OCI-LY7 (cell line): ENCODE measurements around the gene PPFIA4. TPM values are rescaled to one million over a fixed set of nuclear protein-coding genes. Genes with fewer than 3 reads are reported as not detected.

Source experiments
- BruUV-seq: library from RNA; stranded (reverse); fragments of 400-500 nt; replicated peaks from 2 replicates; lab custom pipeline; 2021; lab: Mats Ljungman, UMichigan
- CTCF ChIA-PET: fragments of 300-600 bp; sonication (Branson Sonifier 250); formaldehyde crosslinking; loops from one replicate; lab custom pipeline; 2022; ENCODE audit warnings: antibody characterized with exemption; ENCODE audit not compliant: unreplicated experiment; lab: Charles Lee
- POLR2A ChIA-PET: fragments of 300-600 bp; sonication (Branson Sonifier 250); formaldehyde crosslinking; loops from one replicate; lab custom pipeline; 2022; ENCODE audit warnings: antibody characterized with exemption; lab: Charles Lee
- DNase-seq: peaks from one replicate; pipeline ENCODE4 v3.0.0-alpha.2; 2015; ENCODE audit warnings: low spot score
- H2AFZ ChIP-seq: fragments of 200-600 bp; sonication (generic), shearing (Covaris generic); 2 replicates; pipeline ENCODE4 v1.6.1; 2014; ENCODE audit warnings: mild to moderate bottlenecking, antibody characterized with exemption, low read length, moderate library complexity
- H3K27ac ChIP-seq: fragments of 200-600 bp; sonication (generic); 2 replicates; pipeline ENCODE4 v1.5.1; 2014; ENCODE audit warnings: mixed run types, low read depth, mild to moderate bottlenecking, moderate library complexity, low read length, inconsistent platforms; ENCODE audit not compliant: poor library complexity, severe bottlenecking
- H3K36me3 ChIP-seq: fragments of 200-600 bp; sonication (generic); 2 replicates; pipeline ENCODE4 v1.6.1; 2014; ENCODE audit warnings: mild to moderate bottlenecking, antibody characterized with exemption, low read length, moderate library complexity, mixed read lengths; ENCODE audit not compliant: insufficient read depth
- H3K4me1 ChIP-seq: fragments of 200-600 bp; sonication (generic); 2 replicates; pipeline ENCODE4 v1.5.1; 2014; ENCODE audit warnings: mild to moderate bottlenecking, low read length; ENCODE audit not compliant: insufficient read depth, poor library complexity, severe bottlenecking
- H3K4me2 ChIP-seq: fragments of 200-600 bp; sonication (generic); 2 replicates; pipeline ENCODE4 v1.6.1; 2014; ENCODE audit warnings: mild to moderate bottlenecking, low read length
- H3K4me3 ChIP-seq: fragments of 200-600 bp; sonication (generic); 2 replicates; pipeline ENCODE4 v1.5.1; 2014; ENCODE audit warnings: mild to moderate bottlenecking, low read depth, low read length; ENCODE audit not compliant: poor library complexity, severe bottlenecking
- H3K79me2 ChIP-seq: fragments of 200-600 bp; sonication (generic); 2 replicates; pipeline ENCODE4 v1.6.1; 2016; ENCODE audit warnings: low read depth, mild to moderate bottlenecking, low read length, moderate library complexity, mixed read lengths; ENCODE audit not compliant: insufficient read depth
- H3K9me2 ChIP-seq: fragments of 200-600 bp; sonication (generic); 2 replicates; pipeline ENCODE4 v1.6.1; 2016; ENCODE audit warnings: mild to moderate bottlenecking, low read length, mixed read lengths; ENCODE audit not compliant: insufficient read depth
- H3K9me3 ChIP-seq: fragments of 200-600 bp; sonication (generic); 2 replicates; pipeline ENCODE4 v1.6.1; 2014; ENCODE audit warnings: mild to moderate bottlenecking, mixed run types, low read length, mixed read lengths
- H4K20me1 ChIP-seq: fragments of 200-600 bp; sonication (generic); 2 replicates; pipeline ENCODE4 v1.6.1; 2014; ENCODE audit warnings: mild to moderate bottlenecking, antibody characterized with exemption, low read length, moderate library complexity, mixed read lengths; ENCODE audit not compliant: insufficient read depth
- CTCF ChIP-seq: fragments of 200-600 bp; sonication (generic); conservative IDR thresholded peaks from 2 replicates; pipeline ENCODE4 v1.5.1; 2014; ENCODE audit warnings: mild to moderate bottlenecking, antibody characterized with exemption, low read length, moderate library complexity, mixed read lengths
- EZH2phosphoT487 ChIP-seq: fragments of 200-600 bp; sonication (generic); IDR thresholded peaks from 2 replicates; pipeline ENCODE4 v1.6.1; 2018; ENCODE audit warnings: low read depth, borderline replicate concordance, mild to moderate bottlenecking, mixed run types, antibody characterized with exemption, low read length, moderate library complexity, mixed read lengths
- intact Hi-C: fragments of 100-400 bp; cut with micrococcal nuclease; formaldehyde crosslinking; loops from one replicate; pipeline ENCODE4 v1.10.0; 2022; ENCODE audit not compliant: unreplicated experiment
- total RNA-seq, 2 experiments: library from RNA; depleted of rRNA in 1 of 2; stranded (reverse); fragments of >200 nt in 1 of 2; shearing (Covaris generic) in 1 of 2; gene quantifications; 2 replicates each; pipeline ENCODE4 v1.2.3, GENCODE V29; 2014 to 2022

The PPFIA4 gene
- total RNA-seq, 2 experiments from 2014 or later: 0.03 to 2.7 TPM

- no peak for TF ChIP-seq EZH2phosphoT487
- no peak for TF ChIP-seq CTCF
- no peak overlapping the region for H3K4me3 ChIP-seq
- H3K4me2 ChIP-seq: no peak overlapping the region
- H3K9me2 ChIP-seq: no peaks in the 10 kb centered on the region
- no TSS peak for BruUV-seq
- peaks cover 4% of the 10 kb centered on the region for H3K4me1 ChIP-seq
- H4K20me1 ChIP-seq: no peaks in the 10 kb centered on the region
- H3K9me3 ChIP-seq: no peaks in the 10 kb centered on the region
- H3K27ac ChIP-seq: no peak overlapping the region
- H3K79me2 ChIP-seq: no peaks in the 10 kb centered on the region
- POLR2A ChIA-PET: no interaction called here
- no peaks in the 10 kb centered on the region for H3K36me3 ChIP-seq
- no peak for DNase-seq
- intact Hi-C loops: no loop called here
- CTCF ChIA-PET: no interaction called here
- no peak overlapping the region for H2AFZ ChIP-seq
Observed at GRCh38 chr1:203033287-203033686, 7.0 kb downstream of the PPFIA4 start.

- Histone ChIP-seq H3K79me2 (no peaks in the 10 kb centered on the region), H3K4me2 (no peak overlapping the region), H3K9me3 (no peaks in the 10 kb centered on the region), H3K36me3 (no peaks in the 10 kb centered on the region), H3K27ac (no peak overlapping the region), H3K9me2 (no peaks in the 10 kb centered on the region), H3K4me1 (peaks cover 8% of the 10 kb centered on the region), H3K4me3 (no peak overlapping the region), H4K20me1 (no peaks in the 10 kb centered on the region), H2AFZ (no peak overlapping the region)
- ChIA-PET CTCF (interaction anchor here (0.8 kb wide), 1 partner anchor 184 kb away, joined by 3 read pairs; no protein-coding TSS in a partner anchor), POLR2A (no interaction called here)
- intact Hi-C loops: no loop called here
- TF ChIP-seq CTCF (no peak), EZH2phosphoT487 (no peak)
- no peak for DNase-seq
- BruUV-seq: no TSS peak
Observed at GRCh38 chr1:203033917-203034316, 7.6 kb downstream of the PPFIA4 start.

- Histone ChIP-seq H3K4me2 (no peak overlapping the region), H4K20me1 (no peaks in the 10 kb centered on the region), H3K4me1 (peaks cover 8% of the 10 kb centered on the region), H3K79me2 (no peaks in the 10 kb centered on the region), H3K9me3 (no peaks in the 10 kb centered on the region), H3K36me3 (no peaks in the 10 kb centered on the region), H2AFZ (no peak overlapping the region), H3K9me2 (no peaks in the 10 kb centered on the region), H3K4me3 (no peak overlapping the region), H3K27ac (no peak overlapping the region)
- ChIA-PET POLR2A (interaction anchor here (0.5 kb wide), 1 partner anchor 1205 kb away, joined by 6 read pairs; the partner anchor contains the start of gene IPO9), CTCF (interaction anchor here (0.8 kb wide), 1 partner anchor 183 kb away, joined by 3 read pairs; no protein-coding TSS in a partner anchor)
- intact Hi-C loops: no loop called here
- BruUV-seq: no TSS peak
- no peak for DNase-seq
- TF ChIP-seq CTCF (no peak), EZH2phosphoT487 (no peak)
Observed at GRCh38 chr1:203034422-203035110, 8.3 kb downstream of the PPFIA4 start.
